NB4 (cell line): ENCODE results near the gene FMNL3.

ENCODE experiments used
- MAX ChIP-seq: IDR thresholded peaks from 2 replicates; pipeline ENCODE4 v1.6.1; 2011; ENCODE audit warnings: low read depth, low read length
- POLR2A ChIP-seq: IDR thresholded peaks from 2 replicates; pipeline ENCODE4 v1.6.1; 2011; ENCODE audit warnings: mild to moderate bottlenecking; ENCODE audit not compliant: insufficient read length; ENCODE audit errors: extremely low read depth

- TF ChIP-seq POLR2A = no peak
- no peak for TF ChIP-seq MAX
These were observed 85.3 kb downstream of the FMNL3 start for GRCh38 chr12:49621651-49622500.
